ENCODE data around the gene KIAA1755.
"Not testable (repeated sequence)": the region's sequence is repeated elsewhere in the genome, so short reads cannot be mapped to it uniquely, and the experiment has no call there.

The KIAA1755 gene

DNA sequence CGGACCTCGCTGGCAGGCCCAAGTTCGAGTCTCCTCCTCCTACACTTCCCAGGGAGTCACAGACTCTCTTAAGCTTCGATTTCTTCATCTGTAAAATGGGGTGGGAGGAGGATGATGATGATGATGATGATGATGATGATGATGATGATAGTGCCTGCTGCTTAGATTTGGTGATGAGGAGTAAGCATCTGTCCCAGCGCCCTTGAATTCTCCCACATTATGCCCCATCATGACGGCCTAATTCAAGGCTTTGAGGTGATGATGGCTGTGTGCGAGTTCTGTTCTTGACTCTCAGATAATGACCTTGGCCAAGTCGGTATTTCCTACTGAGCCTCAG lies 487 bp upstream of the KIAA1755 start:
- no peak overlapping the region for H3K4me3 ChIP-seq (ENCODE audit: low read length)
- DNase-seq (ENCODE audit: low read depth) = no peak
- TF ChIP-seq CTCF (IDR thresholded peaks at IDR 0.05; ENCODE audit: insufficient read depth, low read depth, low read length, missing control alignments) = no peak

GRCh38 chr20:38260025-38260377 lies 534 bp downstream of the KIAA1755 start:
- DNase-seq (ENCODE audit: low read depth) = no peak
- no peak overlapping the region for H3K4me3 ChIP-seq (ENCODE audit: low read length)
- TF ChIP-seq CTCF (IDR thresholded peaks at IDR 0.05; ENCODE audit: insufficient read depth, low read depth, low read length, missing control alignments) = no peak

GRCh38 chr20:38258545-38259215 lies 1.9 kb downstream of the KIAA1755 start:
- no peak for TF ChIP-seq CTCF (IDR thresholded peaks at IDR 0.05; ENCODE audit: insufficient read depth, low read depth, low read length, missing control alignments)
- no peak overlapping the region for H3K4me3 ChIP-seq (ENCODE audit: low read length)
- DNase-seq (ENCODE audit: low read depth) = no peak

- no peak for DNase-seq (ENCODE audit: low read depth)
- no peak overlapping the region for H3K4me3 ChIP-seq (ENCODE audit: low read length)
- no peak for TF ChIP-seq CTCF (IDR thresholded peaks at IDR 0.05; ENCODE audit: insufficient read depth, low read depth, low read length, missing control alignments)
Observed at GRCh38 chr20:38256966-38257365, 3.6 kb downstream of the KIAA1755 start.

DNA sequence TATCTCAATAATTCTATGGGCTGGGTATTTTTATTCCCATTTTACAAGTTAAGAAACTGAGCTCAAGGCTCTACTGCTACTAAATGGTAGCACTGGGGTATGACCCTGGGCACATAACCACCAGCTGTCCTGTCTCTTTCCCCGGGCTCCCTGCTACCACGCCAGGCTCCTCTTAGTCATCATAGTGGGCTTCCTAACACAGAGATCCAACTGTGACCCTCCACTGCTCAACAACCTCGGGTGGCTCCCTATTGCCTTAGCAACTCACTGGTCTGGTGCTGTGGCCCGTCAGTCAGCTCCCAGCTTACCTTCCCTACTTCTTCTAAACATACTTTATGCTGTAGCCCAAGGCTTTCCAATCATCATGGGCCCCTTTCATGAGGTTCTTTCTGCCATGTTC lies 4.5 kb downstream of the KIAA1755 start:
- H3K4me3 ChIP-seq (ENCODE audit: low read length) = no peak overlapping the region
- DNase-seq (ENCODE audit: low read depth) = no peak
- no peak for TF ChIP-seq CTCF (IDR thresholded peaks at IDR 0.05; ENCODE audit: insufficient read depth, low read depth, low read length, missing control alignments)

DNA sequence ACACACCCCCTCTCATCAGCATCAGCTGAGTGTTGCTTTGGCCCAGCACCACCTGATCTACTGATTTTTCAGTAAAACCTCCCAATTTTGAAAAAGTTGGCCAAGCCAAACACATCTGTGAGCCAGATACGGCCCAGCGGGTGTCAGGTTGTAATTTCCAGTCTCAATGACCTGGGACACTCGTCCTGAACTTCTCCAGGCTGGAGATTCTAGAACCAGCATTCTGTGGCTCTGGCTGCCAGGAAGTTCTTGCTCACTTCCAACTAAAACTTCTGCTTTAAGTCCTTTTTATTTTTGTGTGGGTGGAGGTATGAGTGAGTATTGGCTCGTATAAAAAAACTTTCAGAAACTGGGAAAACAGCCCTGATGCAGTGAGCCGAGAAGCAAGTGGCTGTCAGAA lies 5.1 kb downstream of the KIAA1755 start:
- no peak for TF ChIP-seq CTCF (IDR thresholded peaks at IDR 0.05; ENCODE audit: insufficient read depth, low read depth, low read length, missing control alignments)
- no peak for DNase-seq (ENCODE audit: low read depth)
- no peak overlapping the region for H3K4me3 ChIP-seq (ENCODE audit: low read length)

- DNase-seq (ENCODE audit: low read depth); H3K4me3 ChIP-seq (ENCODE audit: low read length): not testable (repeated sequence)
Observed at GRCh38 chr20:38254621-38255020, 5.9 kb downstream of the KIAA1755 start.

Data from epithelial cell of esophagus (primary cell).